Testis (tissue), 3 donors: Measurements from ENCODE around the gene GNAI3. TPM values are rescaled to one million over a fixed set of nuclear protein-coding genes. Genes with fewer than 3 reads are reported as not detected.

ENCODE experiments used
- DNase-seq: peaks from one replicate; pipeline ENCODE4 v3.0.0-alpha.2; 2019
- H3K27ac ChIP-seq, 2 donors: fragments of 200-600 bp; sonication (generic); one replicate each; pipeline ENCODE4 v1.5.1; 2019
- H3K27me3 ChIP-seq: fragments of 200-600 bp; sonication (generic); one replicate; pipeline ENCODE4 v1.5.1; 2019
- H3K36me3 ChIP-seq: fragments of 200-600 bp; sonication (generic); one replicate; pipeline ENCODE4 v1.5.1; 2017; ENCODE audit warnings: low read depth; ENCODE audit errors: missing control alignments
- H3K4me1 ChIP-seq: fragments of 200-600 bp; sonication (generic); one replicate; pipeline ENCODE4 v1.5.1; 2019
- H3K4me3 ChIP-seq, 2 donors: fragments of 200-600 bp; sonication (generic); one replicate each; pipeline ENCODE4 v1.5.1; 2017 to 2019
- H3K9me3 ChIP-seq: fragments of 200-600 bp; sonication (generic); one replicate; pipeline ENCODE4 v1.5.1; 2017
- POLR2A ChIP-seq: fragments of 450-650 bp; IDR thresholded peaks from one replicate; pipeline ENCODE4 v1.6.1; 2017; ENCODE audit warnings: antibody characterized with exemption, mild to moderate bottlenecking, moderate library complexity
- WGBS, 2 donors: methylation state at CpG; one replicate each; pipeline ENCODE4 v1.1.5; 2018; 5-methylcytosine and 5-hydroxymethylcytosine counted together
- intact Hi-C: fragments of 100-400 bp; cut with DNase I; formaldehyde crosslinking; loops from one replicate; pipeline ENCODE4 v1.15.1; 2023; ENCODE audit warnings: low total_unique reads
- polyA plus RNA-seq: library from polyadenylated mRNA; stranded (reverse); fragments of 350-450 nt; fragmentation: Illumina TruSeq; extraction: RNeasy Lipid Tissue Mini Kit (QIAGEN cat#74804); gene quantifications from one replicate; pipeline ENCODE4 v1.2.3, GENCODE V29; 2014; ENCODE audit warnings: low read depth, low replicate concordance; ENCODE audit not compliant: insufficient read depth
- total RNA-seq, 2 donors: library from RNA; depleted of rRNA; stranded (reverse); fragments of >200 nt; gene quantifications; one replicate each; pipeline ENCODE4 v1.2.3, GENCODE V29; 2016
- TF ChIP-seq, protein P1 (sequence below), 3 experiments: fragments of 450-650 bp in 2 of 3; fragments of 200-600 bp in 1 of 3; sonication (generic) in 1 of 3; IDR thresholded peaks; one replicate each; pipeline ENCODE4 v1.5.1; 2016 to 2019; ENCODE audit warnings: antibody characterized with exemption in 3 of 3, mild to moderate bottlenecking in 2 of 3, moderate library complexity in 1 of 3

Gene GNAI3
- total and polyA plus RNA-seq, 3 donors from 2014 or later, result 5.7 to 5.9 (median 5.8) TPM

DNA sequence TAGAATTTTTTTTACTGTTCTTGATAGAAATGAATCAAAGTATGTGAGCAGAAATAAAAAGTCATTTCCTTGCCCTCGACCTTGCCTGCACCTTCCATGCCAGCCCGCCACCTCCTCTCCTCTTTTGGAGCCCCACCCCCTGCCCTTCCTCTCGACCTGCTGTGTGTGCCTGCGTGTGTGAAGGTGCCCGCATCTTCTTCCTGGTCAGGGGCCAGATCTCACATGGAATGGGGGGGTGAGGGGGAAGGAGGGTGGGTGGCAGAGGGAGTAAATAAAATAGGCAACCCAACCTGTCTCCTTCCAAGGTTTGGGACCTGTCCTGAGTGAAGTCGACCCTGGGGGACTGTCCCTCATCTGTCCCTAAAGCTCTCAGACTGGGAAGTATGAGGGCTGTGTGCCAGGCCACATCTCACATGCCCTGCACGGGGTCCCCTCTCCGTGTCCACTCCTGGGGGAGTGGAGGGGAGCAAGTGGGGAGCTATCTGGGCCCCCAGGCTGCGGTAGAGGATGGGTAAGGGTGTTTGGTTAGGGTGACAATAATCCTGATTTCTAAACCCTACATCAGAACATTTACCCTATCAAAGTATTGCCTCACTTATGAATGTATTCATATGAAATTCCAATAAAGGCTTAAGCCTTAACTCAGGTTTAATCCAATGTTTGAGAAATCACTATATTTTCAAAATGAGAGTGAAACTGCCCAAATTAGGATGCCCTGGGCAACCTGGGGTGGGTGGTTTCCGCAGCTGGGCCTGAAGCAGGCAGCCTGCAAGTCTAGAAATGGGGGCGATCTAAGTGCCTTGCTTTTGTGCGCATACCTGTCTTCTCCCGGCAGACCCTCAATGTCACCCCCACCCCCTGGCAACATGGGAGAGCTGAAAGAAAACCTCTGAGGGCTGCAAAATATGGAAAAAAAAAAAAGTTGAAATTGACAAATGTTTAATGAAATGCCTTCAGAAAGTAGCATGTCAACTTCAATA is 86.6 kb downstream of the GNAI3 start:
- WGBS, 2 donors, result 81 to 84% methylated on average over 13 of the region's 13 CpGs
- Histone ChIP-seq H3K4me1 (peaks cover 35% of the 10 kb centered on the region), H3K36me3 (no peaks in the 10 kb centered on the region), H3K27ac (no peak overlapping the region), H3K27me3 (no peaks in the 10 kb centered on the region), H3K9me3 (no peaks in the 10 kb centered on the region), H3K4me3 (no peak overlapping the region)
- DNase-seq, result no peak
- intact Hi-C loops, result loop anchor here (5.0 to 10.0 kb wide), 2 partner anchors 88 to 350 kb away; partner anchors contain the start of genes AHCYL1 and GNAI3
- no peak for TF ChIP-seq POLR2A

DNA sequence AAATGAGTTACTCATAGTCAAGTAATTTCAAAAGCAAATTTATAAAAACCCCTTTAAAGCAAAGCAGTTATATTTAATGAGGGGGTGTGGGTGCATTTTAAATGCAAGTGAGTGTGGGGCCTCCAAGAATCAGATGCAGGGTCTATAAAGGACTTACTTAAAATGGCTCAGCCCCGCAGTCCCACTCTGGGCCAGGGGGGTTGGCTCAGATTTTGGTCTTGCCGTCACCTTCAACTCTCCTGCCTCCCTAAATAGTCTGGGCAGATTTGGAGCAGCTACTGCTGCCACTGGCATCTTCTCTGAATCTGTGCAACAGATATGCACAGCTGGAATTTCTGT is 87.4 kb downstream of the GNAI3 start:
- no peaks in the 10 kb centered on the region for H3K9me3 ChIP-seq
- TF ChIP-seq, protein P1, sequence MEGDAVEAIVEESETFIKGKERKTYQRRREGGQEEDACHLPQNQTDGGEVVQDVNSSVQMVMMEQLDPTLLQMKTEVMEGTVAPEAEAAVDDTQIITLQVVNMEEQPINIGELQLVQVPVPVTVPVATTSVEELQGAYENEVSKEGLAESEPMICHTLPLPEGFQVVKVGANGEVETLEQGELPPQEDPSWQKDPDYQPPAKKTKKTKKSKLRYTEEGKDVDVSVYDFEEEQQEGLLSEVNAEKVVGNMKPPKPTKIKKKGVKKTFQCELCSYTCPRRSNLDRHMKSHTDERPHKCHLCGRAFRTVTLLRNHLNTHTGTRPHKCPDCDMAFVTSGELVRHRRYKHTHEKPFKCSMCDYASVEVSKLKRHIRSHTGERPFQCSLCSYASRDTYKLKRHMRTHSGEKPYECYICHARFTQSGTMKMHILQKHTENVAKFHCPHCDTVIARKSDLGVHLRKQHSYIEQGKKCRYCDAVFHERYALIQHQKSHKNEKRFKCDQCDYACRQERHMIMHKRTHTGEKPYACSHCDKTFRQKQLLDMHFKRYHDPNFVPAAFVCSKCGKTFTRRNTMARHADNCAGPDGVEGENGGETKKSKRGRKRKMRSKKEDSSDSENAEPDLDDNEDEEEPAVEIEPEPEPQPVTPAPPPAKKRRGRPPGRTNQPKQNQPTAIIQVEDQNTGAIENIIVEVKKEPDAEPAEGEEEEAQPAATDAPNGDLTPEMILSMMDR (IDR thresholded peaks at IDR 0.05), result no peak
- TF ChIP-seq POLR2A, result no peak
- intact Hi-C loops, result loop anchor here (5.0 to 10.0 kb wide), 2 partner anchors 89 to 349 kb away; partner anchors contain the start of genes AHCYL1 and GNAI3
- H3K4me3 ChIP-seq, result no peak overlapping the region
- no peak overlapping the region for H3K27ac ChIP-seq
- 73 to 89% methylated on average over 2 of the region's 2 CpGs for WGBS, 2 donors
- no peak for DNase-seq
- H3K27me3 ChIP-seq, result no peaks in the 10 kb centered on the region
- H3K36me3 ChIP-seq, result no peaks in the 10 kb centered on the region
- H3K4me1 ChIP-seq, result peaks cover 35% of the 10 kb centered on the region

DNA sequence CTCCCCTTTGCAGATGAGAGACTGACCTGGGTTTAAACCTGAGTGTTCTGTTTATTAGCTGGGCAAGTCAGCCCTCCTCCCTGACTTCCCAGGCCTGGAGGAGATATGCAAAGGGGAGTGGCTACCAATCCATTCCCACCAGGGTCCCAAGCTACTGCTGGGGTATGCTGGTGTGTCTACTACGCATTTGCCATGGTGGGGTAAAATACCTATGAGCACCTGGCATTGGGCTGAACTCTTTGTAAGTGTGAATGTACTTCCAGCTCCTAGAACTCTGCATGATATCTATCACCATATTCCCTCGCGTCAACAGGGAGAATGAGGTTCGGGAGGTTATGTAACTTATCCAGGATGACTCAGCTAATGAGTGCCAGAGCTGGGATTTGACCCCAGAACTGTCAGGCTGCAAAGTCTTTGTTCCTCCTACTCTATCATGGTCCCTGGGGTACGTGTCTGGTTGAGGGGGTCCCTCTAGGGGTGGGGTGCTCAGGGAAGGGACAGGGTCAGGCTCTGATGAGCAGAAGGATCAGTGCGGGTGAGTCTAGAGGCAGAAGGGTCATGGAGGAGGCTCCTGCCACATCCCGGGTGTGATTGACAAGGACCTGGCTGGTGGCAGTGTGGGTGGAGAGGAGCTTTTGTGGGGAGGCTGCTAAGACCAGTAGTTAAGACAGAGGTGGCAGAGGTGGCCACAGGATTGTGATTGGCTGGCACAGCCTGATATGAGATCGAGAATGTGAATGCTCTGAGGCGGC is 88.0 kb downstream of the GNAI3 start:
- intact Hi-C loops, result loop anchor here (5.0 to 10.0 kb wide), 2 partner anchors 89 to 348 kb away; partner anchors contain the start of genes AHCYL1 and GNAI3

DNA sequence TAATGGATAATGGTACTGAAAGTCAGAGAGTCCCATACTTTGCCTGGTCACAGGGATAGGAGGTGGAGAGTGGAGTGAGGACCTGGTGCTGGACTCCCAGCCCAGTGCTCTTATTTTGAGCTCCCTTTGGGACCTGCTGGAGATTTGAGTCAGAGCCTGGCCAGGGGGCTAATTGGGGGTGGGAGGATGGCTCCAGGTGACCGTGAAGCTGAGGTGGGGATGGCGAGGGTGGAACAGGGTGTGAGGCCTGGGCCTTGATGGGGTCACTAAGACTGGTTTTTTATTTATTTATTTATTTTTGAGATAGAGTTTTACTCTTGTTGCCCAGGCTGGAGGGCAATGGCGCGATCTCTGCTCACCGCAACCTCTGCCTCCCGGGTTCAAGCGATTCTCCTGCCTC is 89.0 kb downstream of the GNAI3 start:
- intact Hi-C loops, result loop anchor here (5.0 to 10.0 kb wide), 2 partner anchors 90 to 347 kb away; partner anchors contain the start of genes AHCYL1 and GNAI3
- Histone ChIP-seq H3K4me1 (peaks cover 21% of the 10 kb centered on the region), H3K4me3 (no peak overlapping the region), H3K36me3 (no peaks in the 10 kb centered on the region), H3K27ac (no peak overlapping the region), H3K27me3 (no peaks in the 10 kb centered on the region), H3K9me3 (no peaks in the 10 kb centered on the region)
- no peak for DNase-seq
- 94 to 95% methylated on average over 7 of the region's 7 CpGs for WGBS, 2 donors
- no peak for TF ChIP-seq POLR2A
- TF ChIP-seq, protein P1 (IDR thresholded peaks at IDR 0.05), result no peak

More for the DNA sequence above, 88.0 kb downstream of the GNAI3 start:
- no peak for DNase-seq
- H3K27me3 ChIP-seq, result no peaks in the 10 kb centered on the region
- TF ChIP-seq POLR2A, result no peak
- TF ChIP-seq, protein P1 (IDR thresholded peaks at IDR 0.05), result no peak
- no peak overlapping the region for H3K4me3 ChIP-seq
- no peaks in the 10 kb centered on the region for H3K36me3 ChIP-seq
- peaks cover 31% of the 10 kb centered on the region for H3K4me1 ChIP-seq
- no peak overlapping the region for H3K27ac ChIP-seq
- 52 to 72% methylated on average over 9 of the region's 9 CpGs for WGBS, 2 donors
- no peaks in the 10 kb centered on the region for H3K9me3 ChIP-seq
